CD4-positive, alpha-beta T cell treated with Interleukin-10 for 1 hour (primary cell): ENCODE data around the gene SPDYE6.
A peak's percentile ranks its signal among the peaks of the same experiment; 100 is the strongest.
"Not testable (repeated sequence)": the region's sequence is repeated elsewhere in the genome, so short reads cannot be mapped to it uniquely, and the experiment has no call there.

Experiments
- DNase-seq: peaks from one replicate; pipeline ENCODE4 v3.0.0-alpha.2; 2020

SPDYE6 gene

GRCh38 chr7:102363549-102364393 is 7.5 kb upstream of the SPDYE6 start:
- DNase-seq, result peak; percentile 97

DNA sequence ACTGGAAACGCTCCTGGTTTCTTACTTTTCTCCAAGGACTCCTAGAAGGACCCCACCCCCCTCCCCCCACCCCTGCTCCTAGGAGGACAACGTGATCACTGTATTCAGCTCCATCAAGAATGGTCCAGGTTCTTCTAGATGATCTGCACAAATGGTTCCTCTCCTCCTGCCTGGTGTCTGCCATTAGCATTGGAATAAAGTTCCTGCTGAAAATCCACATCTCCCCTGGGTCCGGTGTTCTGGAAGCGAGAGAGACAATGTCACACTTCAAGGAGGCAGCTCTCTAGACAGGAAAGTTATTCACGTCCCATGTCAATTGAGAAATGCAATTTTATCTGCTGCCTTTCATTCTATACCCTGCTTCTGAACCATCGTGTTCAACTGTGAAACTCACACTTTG is 9.3 kb downstream of the SPDYE6 start:
- not testable (repeated sequence) for DNase-seq

DNA sequence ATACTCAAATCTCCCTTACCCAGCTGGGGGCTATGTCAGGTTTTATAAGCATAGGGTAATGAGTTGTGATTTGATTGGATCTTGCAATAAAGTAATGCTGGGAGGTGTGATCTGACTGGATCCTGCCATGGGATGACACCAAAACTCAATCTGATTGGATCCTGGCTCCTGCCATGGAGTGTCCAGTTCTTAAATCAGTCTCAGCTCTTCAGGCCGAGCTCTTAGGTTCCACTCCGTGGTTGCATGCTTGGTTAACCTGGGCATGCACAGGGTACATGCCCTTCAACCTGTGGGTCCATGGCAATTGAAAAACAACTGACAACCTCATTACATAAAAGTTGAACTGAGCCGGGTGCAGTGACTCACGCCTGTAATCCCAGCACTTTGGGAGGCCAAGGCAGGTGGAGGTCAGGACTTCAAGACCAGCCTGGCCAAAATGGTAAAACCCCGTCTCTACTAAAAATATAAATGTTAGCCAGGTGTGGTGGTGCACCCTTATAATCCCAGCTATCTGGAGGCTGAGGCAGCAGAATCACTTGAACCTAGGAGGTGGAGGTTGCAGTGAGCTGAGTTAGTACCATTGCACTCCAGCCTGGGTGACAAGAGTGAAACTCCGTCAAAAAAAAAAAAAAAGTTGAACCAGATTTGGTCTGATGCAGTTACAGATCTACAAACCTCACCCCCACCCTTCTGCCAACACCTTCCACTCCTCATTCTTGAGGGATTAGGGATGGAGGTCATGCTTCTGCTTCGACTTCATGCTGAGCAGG is 15.5 kb downstream of the SPDYE6 start:
- DNase-seq, result not testable (repeated sequence)

DNA sequence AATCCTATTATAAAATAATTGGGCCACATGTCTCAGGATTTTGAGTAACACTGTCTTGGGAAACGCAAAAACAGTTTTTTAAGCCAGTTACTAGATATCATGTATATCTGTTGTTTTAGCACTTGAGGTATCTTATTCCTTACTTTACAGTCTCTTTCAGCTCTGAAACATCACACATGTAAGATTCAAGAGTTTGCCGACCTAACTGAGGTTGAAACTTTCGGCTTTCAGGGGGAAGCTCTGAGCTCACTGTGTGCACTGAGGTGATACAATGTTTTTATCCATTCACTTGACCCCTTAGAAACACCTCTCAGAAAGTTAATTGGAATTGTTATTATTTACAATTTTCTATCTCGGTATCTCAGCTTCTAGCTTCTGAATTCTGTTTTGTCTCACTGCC is 18.8 kb downstream of the SPDYE6 start:
- not testable (repeated sequence) for DNase-seq

GRCh38 chr7:102337002-102337401 is 19.2 kb downstream of the SPDYE6 start:
- not testable (repeated sequence) for DNase-seq

GRCh38 chr7:102335574-102335973 is 20.7 kb downstream of the SPDYE6 start:
- DNase-seq, result not testable (repeated sequence)

DNA sequence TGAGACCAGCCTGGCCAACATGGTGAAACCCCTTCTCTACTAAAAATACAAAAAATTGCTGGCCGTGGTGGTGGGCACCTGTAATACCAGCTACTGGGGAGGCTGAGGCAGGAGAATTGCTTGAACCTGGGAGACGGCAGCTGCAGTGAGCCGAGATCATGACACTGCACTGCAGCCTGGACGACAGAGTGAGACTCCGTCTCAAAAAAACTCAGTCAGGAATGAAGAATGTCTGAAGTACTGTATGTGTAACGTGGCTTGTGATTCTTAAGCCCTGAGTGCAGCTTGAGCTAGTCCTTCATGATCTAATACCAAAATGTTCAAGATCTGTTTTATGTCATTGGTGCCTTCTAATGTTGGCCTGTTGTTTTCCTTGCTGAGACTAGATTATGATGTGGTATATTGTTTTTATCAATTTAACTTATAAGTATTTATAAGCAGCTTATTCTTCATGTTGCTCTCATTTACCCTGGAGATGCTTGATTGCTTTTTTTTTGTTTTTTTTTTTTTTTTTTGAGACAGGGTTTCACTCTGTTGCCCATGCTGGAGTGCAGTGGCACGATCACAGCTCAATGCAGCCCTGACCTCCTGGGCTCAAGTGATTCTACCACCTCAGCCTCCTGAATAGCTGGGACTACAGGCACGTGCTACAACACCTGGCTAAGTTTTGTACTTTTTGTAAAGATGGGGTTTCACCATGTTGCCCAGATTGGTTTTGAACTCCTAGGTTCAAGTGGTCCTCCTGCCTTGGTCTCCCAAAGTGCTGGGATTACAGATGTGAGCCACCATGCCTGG is 25.4 kb downstream of the SPDYE6 start:
- DNase-seq, result not testable (repeated sequence)

DNA sequence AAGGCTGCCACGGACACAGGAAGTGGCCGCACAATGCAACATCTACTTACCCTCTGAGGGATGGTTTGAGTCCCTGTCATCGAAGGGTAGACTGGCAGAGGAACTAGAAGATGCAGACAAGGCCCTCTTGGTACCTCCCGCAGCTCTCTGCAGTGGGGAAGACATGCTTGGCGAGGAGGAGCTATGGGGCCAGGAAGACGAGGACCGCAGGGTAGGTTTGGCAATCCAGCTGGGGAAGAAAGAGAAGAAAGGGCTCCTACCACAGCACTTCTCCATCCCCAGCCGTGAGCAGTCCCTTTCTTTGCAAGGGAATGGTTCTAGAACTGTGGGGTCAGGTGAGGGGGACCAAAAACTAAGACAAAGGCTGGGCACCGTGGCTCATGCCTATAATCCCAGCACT is 26.9 kb downstream of the SPDYE6 start:
- DNase-seq, result not testable (repeated sequence)

GRCh38 chr7:102328863-102329262 is 27.4 kb downstream of the SPDYE6 start:
- DNase-seq, result not testable (repeated sequence)

GRCh38 chr7:102327183-102327582 is 29.1 kb downstream of the SPDYE6 start:
- DNase-seq, result not testable (repeated sequence)

DNA sequence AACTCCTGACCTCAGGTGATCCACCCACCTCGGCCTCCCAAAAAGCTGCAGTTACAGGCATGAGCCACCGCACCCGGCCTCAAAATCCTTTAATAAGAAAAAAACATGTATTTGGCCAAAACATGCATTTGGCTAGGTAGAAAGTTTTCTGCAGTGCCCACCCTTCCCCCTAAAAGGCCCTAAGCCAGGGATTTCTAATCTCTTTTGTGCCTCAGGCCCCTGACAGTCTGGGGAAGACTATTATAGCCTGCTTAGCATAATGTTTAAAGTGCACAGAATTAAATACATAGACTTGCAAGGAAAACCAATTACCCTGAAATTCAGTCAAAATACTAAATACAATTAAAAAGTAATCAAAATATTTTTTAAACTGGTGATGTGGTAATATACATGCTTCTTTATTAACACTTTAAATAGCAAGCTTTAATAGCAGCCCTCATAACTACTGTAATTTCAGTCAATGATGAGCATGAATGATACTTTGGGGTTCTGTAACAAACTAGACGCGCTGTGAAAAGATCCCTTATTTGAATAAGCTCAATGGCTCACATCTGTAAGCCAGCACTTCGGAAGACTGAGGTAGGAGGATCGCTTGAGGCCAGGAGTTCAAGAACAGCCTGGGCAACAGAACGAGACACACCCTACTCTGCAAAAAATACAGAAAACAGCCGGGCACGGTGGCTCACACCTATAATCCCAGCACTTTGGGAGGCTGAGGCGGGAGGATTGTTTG is 29.9 kb downstream of the SPDYE6 start:
- DNase-seq, result no peak

- not testable (repeated sequence) for DNase-seq
Measured at GRCh38 chr7:102325106-102325505, 31.1 kb downstream of the SPDYE6 start.

- DNase-seq, result no peak
Measured at GRCh38 chr7:102323914-102324195, 32.4 kb downstream of the SPDYE6 start.

GRCh38 chr7:102322202-102322715 is 34.0 kb downstream of the SPDYE6 start:
- no peak for DNase-seq

DNA sequence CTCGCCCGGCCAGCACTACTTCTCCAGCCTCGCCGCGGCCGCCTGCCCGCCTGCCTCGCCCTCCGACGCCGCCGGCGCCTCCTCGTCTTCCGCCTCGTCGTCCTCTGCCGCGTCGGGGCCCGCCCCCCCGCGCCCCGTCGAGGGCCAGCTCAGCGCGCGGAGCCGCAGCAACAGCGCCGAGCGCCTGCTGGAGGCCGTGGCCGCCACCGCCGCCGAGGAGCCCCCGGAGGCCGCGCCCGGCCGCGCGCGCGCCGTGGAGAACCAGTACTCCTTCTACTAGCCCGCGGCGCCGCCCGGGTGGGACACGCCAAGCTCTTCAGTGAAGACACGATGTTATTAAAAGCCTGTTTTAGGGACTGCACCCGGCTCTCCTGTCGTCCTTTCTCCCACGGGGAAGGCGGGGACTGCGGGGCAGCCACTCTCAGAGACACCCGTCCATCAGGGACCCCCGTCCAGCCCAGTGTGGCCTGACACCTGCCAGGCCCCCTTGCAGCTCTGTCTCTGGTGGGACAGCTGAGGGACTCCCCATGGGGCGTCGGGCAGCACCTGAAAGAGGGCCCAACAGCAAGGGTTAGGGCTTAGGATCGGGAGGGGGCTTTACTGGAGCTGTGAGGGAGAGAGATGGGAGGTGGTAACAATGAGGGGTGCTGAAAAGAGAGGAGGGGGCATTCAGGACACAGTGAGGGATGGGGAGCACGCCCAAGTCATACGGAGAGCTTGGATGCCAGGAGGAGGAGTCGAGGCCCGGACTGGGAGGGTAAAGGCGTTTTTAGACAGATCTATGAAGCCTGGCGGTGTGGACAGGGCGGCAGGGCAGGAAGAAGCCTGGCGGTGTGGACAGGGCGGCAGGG is 34.7 kb downstream of the SPDYE6 start:
- peak; percentile 9 for DNase-seq

DNA sequence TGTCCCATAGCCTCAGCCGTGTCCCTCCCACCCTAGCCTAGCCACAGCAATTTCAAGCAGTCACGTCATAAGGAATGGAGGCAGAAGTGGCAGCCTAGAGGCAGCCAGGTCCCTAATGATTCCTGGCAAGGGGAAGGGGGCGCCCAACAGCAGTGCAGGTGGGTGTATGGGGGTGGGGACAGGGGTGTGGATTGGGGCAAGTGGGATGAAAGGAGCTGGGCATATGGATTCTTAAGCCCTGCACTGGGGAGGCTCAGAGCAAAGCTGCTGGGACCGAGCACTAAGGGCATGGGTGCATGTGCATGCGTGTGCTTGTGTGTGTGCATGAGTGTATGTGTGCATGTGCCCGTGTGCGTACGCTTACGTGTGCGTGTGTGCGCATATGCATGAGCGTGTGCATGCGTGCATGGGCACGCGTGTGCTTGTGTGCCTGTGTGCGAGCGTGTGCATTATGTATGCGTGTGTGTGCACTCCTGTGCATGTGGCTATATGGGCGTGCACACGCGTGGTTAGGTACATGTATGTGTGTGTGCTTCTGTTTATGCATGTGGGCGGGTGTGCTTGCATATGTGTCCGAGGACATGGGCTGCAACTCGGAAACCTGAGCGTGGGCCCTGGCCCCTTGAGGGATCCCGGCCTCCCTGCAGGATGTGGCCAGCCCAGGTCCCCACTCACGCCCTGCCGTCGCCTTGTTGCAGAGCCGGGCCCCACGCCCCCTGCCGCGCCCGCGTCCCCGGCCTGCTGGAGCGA is 35.5 kb downstream of the SPDYE6 start:
- no peak for DNase-seq

GRCh38 chr7:102320181-102320580 is 36.1 kb downstream of the SPDYE6 start:
- no peak for DNase-seq

- DNase-seq, result no peak
Measured at GRCh38 chr7:102319671-102320070, 36.6 kb downstream of the SPDYE6 start.

- no peak for DNase-seq
Measured at GRCh38 chr7:102318482-102318971, 37.7 kb downstream of the SPDYE6 start.
